ENCODE measurements around the gene TPPP2. TPM values are rescaled to one million over a fixed set of nuclear protein-coding genes. Genes with fewer than 3 reads are reported as not detected.

TPPP2 gene
- total and polyA plus RNA-seq, 2 experiments from 2014 or later: not detected

GRCh38 chr14:21023817-21024584, 6.0 kb upstream of the TPPP2 start:
- Histone ChIP-seq H3K79me2 (replicated peaks; ENCODE audit: insufficient read depth) (no peaks in the 10 kb centered on the region; the same call in 1 of the 2 replicates), H3K4me1 (ENCODE audit: insufficient read depth) (peaks cover 31% of the 10 kb centered on the region), H3K9me2 (ENCODE audit: insufficient read depth) (no peaks in the 10 kb centered on the region), H3K27ac (ENCODE audit: low read depth) (no peak overlapping the region), H3F3A (replicated peaks; ENCODE audit: low read depth) (peaks cover 7% of the 10 kb centered on the region; the same call in 1 of the 2 replicates), H3K27me3 (ENCODE audit: insufficient read depth) (peaks cover 30% of the 10 kb centered on the region), H4K20me1 (replicated peaks; ENCODE audit: insufficient read depth) (no peaks in the 10 kb centered on the region), H3K36me3 (ENCODE audit: insufficient read depth) (no peaks in the 10 kb centered on the region), H2AFZ (peak overlapping the region; percentile 95; the same call in 1 of the 2 replicates), H3K4me3 (peak overlapping the region; percentile 70), H3K4me2 (peak overlapping the region; percentile 97)
- no peak overlapping the region for H3K27ac Mint-ChIP-seq
- TF ChIP-seq, protein P1, sequence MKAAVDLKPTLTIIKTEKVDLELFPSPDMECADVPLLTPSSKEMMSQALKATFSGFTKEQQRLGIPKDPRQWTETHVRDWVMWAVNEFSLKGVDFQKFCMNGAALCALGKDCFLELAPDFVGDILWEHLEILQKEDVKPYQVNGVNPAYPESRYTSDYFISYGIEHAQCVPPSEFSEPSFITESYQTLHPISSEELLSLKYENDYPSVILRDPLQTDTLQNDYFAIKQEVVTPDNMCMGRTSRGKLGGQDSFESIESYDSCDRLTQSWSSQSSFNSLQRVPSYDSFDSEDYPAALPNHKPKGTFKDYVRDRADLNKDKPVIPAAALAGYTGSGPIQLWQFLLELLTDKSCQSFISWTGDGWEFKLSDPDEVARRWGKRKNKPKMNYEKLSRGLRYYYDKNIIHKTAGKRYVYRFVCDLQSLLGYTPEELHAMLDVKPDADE (IDR thresholded peaks at IDR 0.05): no peak
- TF ChIP-seq STAT1 (IDR thresholded peaks at IDR 0.05; ENCODE audit: unreplicated experiment): no peak
- no peak for TF ChIP-seq EZH2 (IDR thresholded peaks at IDR 0.05; ENCODE audit: low read depth, unreplicated experiment)
- TF ChIP-seq EZH2phosphoT487 (IDR thresholded peaks at IDR 0.05; ENCODE audit: unreplicated experiment): no peak
- ATAC-seq: peak; percentile 6
- H3K4me3 Mint-ChIP-seq: peak overlapping the region; percentile 91
- H3K4me1 Mint-ChIP-seq: peaks cover 39% of the 10 kb centered on the region
- peaks cover 19% of the 10 kb centered on the region for H3K36me3 Mint-ChIP-seq (ENCODE audit: low read depth)
- peak; percentile 44 for DNase-seq (ENCODE audit: low spot score)
- no peaks in the 10 kb centered on the region; the same call in 2 of the 3 replicates for H3K9me3 Mint-ChIP-seq
- H3K27me3 Mint-ChIP-seq (ENCODE audit: insufficient read depth, low read depth, poor library complexity): peaks cover 31% of the 10 kb centered on the region

DNA sequence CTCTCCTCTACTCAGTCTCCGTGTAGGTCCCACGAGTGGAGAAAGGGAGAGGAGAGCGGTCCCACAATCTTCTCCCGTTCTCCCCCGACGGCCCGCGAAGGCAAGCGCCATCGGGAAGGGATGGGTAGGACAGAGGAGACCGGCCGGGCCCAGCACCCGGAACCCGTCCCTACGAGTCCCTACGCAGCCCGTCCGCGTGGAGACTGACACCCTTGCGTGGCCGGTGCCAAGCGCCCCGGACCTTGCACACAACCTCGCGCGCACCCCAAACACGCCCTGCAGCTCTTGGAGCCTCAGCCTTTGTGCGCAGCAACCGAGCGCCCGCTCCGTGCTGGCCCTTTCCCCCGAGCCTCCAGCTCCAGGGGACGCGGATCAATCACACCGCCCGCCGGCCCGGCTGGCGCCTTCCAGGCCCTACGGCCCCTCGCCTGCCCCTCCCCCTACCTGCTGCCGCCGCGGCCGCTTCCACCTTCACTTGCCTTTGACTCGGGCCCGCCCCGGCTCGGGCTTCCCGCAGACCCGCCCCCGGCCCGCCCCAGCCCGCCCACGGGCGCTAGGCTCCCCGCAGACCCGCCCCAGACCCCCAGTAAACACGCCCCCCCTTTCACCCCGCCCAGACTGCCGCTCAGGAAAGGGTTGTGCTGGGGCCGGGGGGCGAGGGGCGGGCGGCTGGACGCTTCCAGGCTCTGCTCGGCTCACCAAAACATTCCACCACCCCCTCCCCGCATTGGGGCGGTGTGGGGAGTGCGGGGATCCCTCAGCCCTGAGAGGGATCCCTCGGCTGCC, 5.2 kb upstream of the TPPP2 start, which contains the start of gene NDRG2:
NDRG2 (minus strand) TSS at position 477 of the 786 bp plus-strand sequence. CDS start 1,746 bp downstream, outside the sequence.
- TF ChIP-seq, protein P1 (IDR thresholded peaks at IDR 0.05): no peak
- TF ChIP-seq STAT1 (IDR thresholded peaks at IDR 0.05; ENCODE audit: unreplicated experiment) (no peak), EZH2 (IDR thresholded peaks at IDR 0.05; ENCODE audit: low read depth, unreplicated experiment) (no peak), POLR2AphosphoS5 (IDR thresholded peaks at IDR 0.05; ENCODE audit: low read depth) (peak; percentile 45), EZH2phosphoT487 (IDR thresholded peaks at IDR 0.05; ENCODE audit: unreplicated experiment) (no peak)
- Histone ChIP-seq H3K4me2 (peak within 1 kb of the TSS; percentile 97), H3K79me2 (replicated peaks; ENCODE audit: insufficient read depth) (no peaks in the 10 kb centered on the region; the same call in 1 of the 2 replicates), H3K27ac (ENCODE audit: low read depth) (peak within 1 kb of the TSS; percentile 94), H3K9me2 (ENCODE audit: insufficient read depth) (no peaks in the 10 kb centered on the region), H2AFZ (peak within 1 kb of the TSS; percentile 95; the same call in 1 of the 2 replicates), H3K27me3 (ENCODE audit: insufficient read depth) (peaks cover 30% of the 10 kb centered on the region), H3K4me1 (ENCODE audit: insufficient read depth) (peaks cover 31% of the 10 kb centered on the region), H4K20me1 (replicated peaks; ENCODE audit: insufficient read depth) (no peaks in the 10 kb centered on the region), H3F3A (replicated peaks; ENCODE audit: low read depth) (peaks cover 7% of the 10 kb centered on the region; the same call in 1 of the 2 replicates), H3K4me3 (peak within 1 kb of the TSS; percentile 70), H3K36me3 (ENCODE audit: insufficient read depth) (no peaks in the 10 kb centered on the region)
- peak within 1 kb of the TSS; percentile 91 for H3K27ac Mint-ChIP-seq
- H3K9me3 Mint-ChIP-seq: no peaks in the 10 kb centered on the region; the same call in 2 of the 3 replicates
- peaks cover 31% of the 10 kb centered on the region for H3K27me3 Mint-ChIP-seq (ENCODE audit: insufficient read depth, low read depth, poor library complexity)
- DNase-seq (ENCODE audit: low spot score) (peak; percentile 95), ATAC-seq (peak; percentile 79)
- H3K4me3 Mint-ChIP-seq: peak within 1 kb of the TSS; percentile 91
- peaks cover 39% of the 10 kb centered on the region for H3K4me1 Mint-ChIP-seq
- H3K36me3 Mint-ChIP-seq (ENCODE audit: low read depth): peaks cover 16% of the 10 kb centered on the region
